Suprapubic skin (tissue), 4 donors: ENCODE measurements around the gene EXOC2. TPM values are rescaled to one million over a fixed set of nuclear protein-coding genes. Genes with fewer than 3 reads are reported as not detected.

Experiments used
- DNase-seq, 2 donors: peaks; one replicate each; pipeline ENCODE4 v3.0.0-alpha.2; 2019; ENCODE audit warnings: low spot score in 2 of 2
- H3K27ac ChIP-seq: fragments of 200-600 bp; sonication (generic); one replicate; pipeline ENCODE4 v1.5.1; 2019
- H3K27me3 ChIP-seq: fragments of 200-600 bp; sonication (generic); one replicate; pipeline ENCODE4 v1.5.1; 2019
- H3K36me3 ChIP-seq: fragments of 200-600 bp; sonication (generic); one replicate; pipeline ENCODE4 v1.5.1; 2019
- H3K4me1 ChIP-seq: fragments of 200-600 bp; sonication (generic); one replicate; pipeline ENCODE4 v1.5.1; 2019
- H3K4me3 ChIP-seq: fragments of 200-600 bp; sonication (generic); one replicate; pipeline ENCODE4 v1.5.1; 2019; ENCODE audit warnings: mild to moderate bottlenecking
- H3K9me3 ChIP-seq: fragments of 200-600 bp; sonication (generic); one replicate; pipeline ENCODE4 v1.5.1; 2019
- CTCF ChIP-seq, 2 donors: fragments of 200-600 bp in 1 of 2; fragments of 450-650 bp in 1 of 2; sonication (generic) in 1 of 2; IDR thresholded peaks; one replicate each; pipeline ENCODE4 v1.5.1; 2016 to 2019; ENCODE audit warnings: antibody characterized with exemption in 2 of 2, mild to moderate bottlenecking in 1 of 2, moderate library complexity in 1 of 2
- EP300 ChIP-seq: sonication (generic); formaldehyde crosslinking; IDR thresholded peaks from one replicate; pipeline ENCODE4 v1.6.1; 2017; ENCODE audit warnings: antibody characterized with exemption
- POLR2A ChIP-seq, 2 donors: fragments of 450-650 bp; IDR thresholded peaks; one replicate each; pipeline ENCODE4 v1.6.1; 2017; ENCODE audit warnings: antibody characterized with exemption in 2 of 2, mild to moderate bottlenecking in 2 of 2, moderate library complexity in 2 of 2
- POLR2AphosphoS5 ChIP-seq, 3 donors: sonication (generic); formaldehyde crosslinking; IDR thresholded peaks; one replicate each; pipeline ENCODE4 v1.6.1; 2017; ENCODE audit warnings: antibody characterized with exemption in 3 of 3
- whole genome bisulfite sequencing: methylation state at CpG from one replicate; pipeline ENCODE4 v1.1.5; 2018; 5-methylcytosine and 5-hydroxymethylcytosine counted together
- total RNA-seq, 4 donors: library from RNA; depleted of rRNA; stranded (reverse); fragments of >200 nt; gene quantifications; one replicate each; pipeline ENCODE4 v1.1.0, GENCODE V29; 2016

The EXOC2 gene
- total RNA-seq, 4 donors from 2014 or later: 17.7 to 28.1 (median 20.3) TPM

GRCh38 chr6:484086-484745 is 208.7 kb downstream of the EXOC2 start:
- Histone ChIP-seq H3K27ac (no peak overlapping the region), H3K9me3 (no peaks in the 10 kb centered on the region), H3K4me1 (no peaks in the 10 kb centered on the region), H3K27me3 (no peaks in the 10 kb centered on the region), H3K36me3 (peaks cover 29% of the 10 kb centered on the region), H3K4me3 (no peak overlapping the region)
- no peak for DNase-seq
- WGBS: 70% methylated on average over 4 of the region's 4 CpGs
- no peak for TF ChIP-seq POLR2AphosphoS5 (IDR thresholded peaks at IDR 0.05)
- TF ChIP-seq CTCF (IDR thresholded peaks at IDR 0.05): no peak
- TF ChIP-seq POLR2A (IDR thresholded peaks at IDR 0.05): no peak
- no peak for TF ChIP-seq EP300

GRCh38 chr6:475314-475713 is 217.6 kb downstream of the EXOC2 start:
- WGBS: 79% methylated on average over 14 of the region's 14 CpGs
- Histone ChIP-seq H3K36me3 (no peaks in the 10 kb centered on the region), H3K27me3 (peaks cover 5% of the 10 kb centered on the region), H3K27ac (no peak overlapping the region), H3K4me1 (no peaks in the 10 kb centered on the region), H3K4me3 (no peak overlapping the region), H3K9me3 (no peaks in the 10 kb centered on the region)
- TF ChIP-seq POLR2AphosphoS5 (IDR thresholded peaks at IDR 0.05) (no peak), EP300 (no peak), POLR2A (IDR thresholded peaks at IDR 0.05) (no peak), CTCF (IDR thresholded peaks at IDR 0.05) (no peak)
- DNase-seq: no peak

- WGBS: 59% methylated on average over 15 of the region's 19 CpGs
- Histone ChIP-seq H3K4me3 (no peak overlapping the region), H3K27ac (no peak overlapping the region), H3K36me3 (no peaks in the 10 kb centered on the region), H3K4me1 (no peaks in the 10 kb centered on the region), H3K9me3 (no peaks in the 10 kb centered on the region), H3K27me3 (peaks cover 7% of the 10 kb centered on the region)
- no peak for DNase-seq
- TF ChIP-seq POLR2AphosphoS5 (IDR thresholded peaks at IDR 0.05) (no peak), EP300 (no peak), POLR2A (IDR thresholded peaks at IDR 0.05) (no peak), CTCF (IDR thresholded peaks at IDR 0.05) (no peak)
Measured at GRCh38 chr6:474453-475185, 218.3 kb downstream of the EXOC2 start.

GRCh38 chr6:473768-474452 is 219.0 kb downstream of the EXOC2 start:
- Histone ChIP-seq H3K27me3 (peaks cover 7% of the 10 kb centered on the region), H3K9me3 (no peaks in the 10 kb centered on the region), H3K36me3 (no peaks in the 10 kb centered on the region), H3K4me1 (no peaks in the 10 kb centered on the region), H3K27ac (no peak overlapping the region), H3K4me3 (no peak overlapping the region)
- WGBS: 69% methylated on average over 14 of the region's 27 CpGs
- no peak for DNase-seq
- TF ChIP-seq POLR2A (IDR thresholded peaks at IDR 0.05): no peak

- Histone ChIP-seq H3K4me3 (no peak overlapping the region), H3K27me3 (peaks cover 7% of the 10 kb centered on the region), H3K36me3 (no peaks in the 10 kb centered on the region), H3K27ac (no peak overlapping the region), H3K4me1 (no peaks in the 10 kb centered on the region), H3K9me3 (no peaks in the 10 kb centered on the region)
- TF ChIP-seq CTCF (IDR thresholded peaks at IDR 0.05) (no peak), POLR2A (IDR thresholded peaks at IDR 0.05) (no peak)
- WGBS: 88% methylated on average over 3 of the region's 3 CpGs
- DNase-seq: no peak
Measured at GRCh38 chr6:473356-473755, 219.6 kb downstream of the EXOC2 start.
